ENCODE results near the gene UFD1. TPM values are rescaled to one million over a fixed set of nuclear protein-coding genes. Genes with fewer than 3 reads are reported as not detected.

Gene UFD1
- total and polyA plus RNA-seq, 4 experiments from 2014 or later, result 42.0 to 126 (median 65.0) TPM

DNA sequence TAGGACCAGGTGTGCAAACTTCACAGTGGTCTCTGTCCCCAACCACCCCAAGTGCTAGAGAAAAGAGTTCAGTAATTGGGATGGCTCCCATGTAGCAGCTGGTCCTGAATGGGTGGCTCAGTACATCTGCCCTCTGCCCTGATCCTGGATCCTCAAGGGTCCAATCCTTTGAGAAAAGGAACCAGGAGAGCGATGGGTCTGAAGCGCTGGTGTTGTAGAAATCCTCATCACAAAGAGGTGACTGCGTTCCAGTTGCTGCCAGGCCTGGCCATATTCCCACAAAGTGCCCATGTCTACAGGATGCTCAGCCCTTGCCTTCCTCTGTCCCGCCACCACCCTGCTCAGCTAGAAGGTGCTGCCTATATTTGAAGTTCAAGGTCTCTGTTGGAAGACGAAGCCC, 25.3 kb downstream of the UFD1 start:
- no peaks in the 10 kb centered on the region for H3K9me3 Mint-ChIP-seq
- peaks cover 60% of the 10 kb centered on the region for H3K36me3 ChIP-seq (ENCODE audit: insufficient read depth, low read length)
- intact Hi-C loops (cut with micrococcal nuclease), result no loop called here
- H3K4me3 Mint-ChIP-seq, result no peak overlapping the region
- no peak overlapping the region for H3K4me3 ChIP-seq (ENCODE audit: low read length in 2 of 2)
- ChIA-PET POLR2A (ENCODE audit: partially characterized antibody) (interaction anchor here (3.5 kb wide), 1 partner anchor 22 kb away, joined by 16 read pairs; the partner anchor contains the start of genes HIRA and MRPL40), CTCF (ENCODE audit: partially characterized antibody) (interaction anchor here (1.2 to 1.3 kb wide), 2 partner anchors 13 to 176 kb away, joined by 3 to 4 read pairs; no protein-coding TSS in a partner anchor)
- peaks cover 0 to 10% (median 4%) of the 10 kb centered on the region in 4 donors for H3K4me1 Mint-ChIP-seq
- peaks cover 2% of the 10 kb centered on the region for H3K4me1 ChIP-seq (ENCODE audit: insufficient read depth, low read length)
- no peak overlapping the region for H3K27ac ChIP-seq (ENCODE audit: low read depth, low read length)
- no peaks in the 10 kb centered on the region for H3K9me3 ChIP-seq (ENCODE audit: control insufficient read depth in 1 of 2, low read length in 2 of 2)
- peaks cover 24 to 70% of the 10 kb centered on the region in 2 donors for H3K36me3 Mint-ChIP-seq
- no peak for DNase-seq
- H3K27me3 ChIP-seq (ENCODE audit: insufficient read depth, low read length), result no peaks in the 10 kb centered on the region
- no peaks in the 10 kb centered on the region for H3K27me3 Mint-ChIP-seq
- peak overlapping the region in 2 of 7 donors; percentile 14 to 70 for H3K27ac Mint-ChIP-seq

DNA sequence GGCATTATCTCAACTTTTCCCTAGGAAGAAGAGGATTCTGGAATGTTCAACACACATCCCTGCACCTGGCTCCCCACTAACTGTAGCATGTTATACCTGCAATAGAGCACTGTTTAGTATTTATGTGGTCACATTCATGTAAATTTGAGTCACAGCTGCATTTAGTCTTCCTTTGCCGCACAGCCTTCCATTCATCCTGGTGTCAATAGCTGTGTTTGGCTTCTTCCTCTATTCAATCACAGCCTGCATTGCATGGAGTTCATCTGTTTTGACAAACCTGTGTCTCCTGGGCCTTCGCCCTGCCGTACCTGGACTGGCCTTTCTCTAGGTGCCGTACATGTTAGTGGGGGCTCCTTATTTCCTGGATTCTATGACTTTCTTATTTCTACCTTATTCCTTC, 27.4 kb downstream of the UFD1 start:
- peaks cover 13% of the 10 kb centered on the region for H3K4me1 ChIP-seq (ENCODE audit: insufficient read depth, low read length)
- H3K27me3 ChIP-seq (ENCODE audit: insufficient read depth, low read length), result no peaks in the 10 kb centered on the region
- no peak overlapping the region for H3K27ac ChIP-seq (ENCODE audit: low read depth, low read length)
- peaks cover 10 to 26% (median 19%) of the 10 kb centered on the region in 4 donors for H3K4me1 Mint-ChIP-seq
- CTCF ChIA-PET (ENCODE audit: partially characterized antibody), result no interaction called here
- no peaks in the 10 kb centered on the region for H3K27me3 Mint-ChIP-seq
- intact Hi-C loops (cut with micrococcal nuclease), result no loop called here
- H3K9me3 ChIP-seq (ENCODE audit: control insufficient read depth in 1 of 2, low read length in 2 of 2), result no peaks in the 10 kb centered on the region
- H3K4me3 Mint-ChIP-seq, result no peak overlapping the region
- DNase-seq, result no peak
- H3K36me3 Mint-ChIP-seq, result peaks cover 13 to 59% of the 10 kb centered on the region in 2 donors
- H3K9me3 Mint-ChIP-seq, result no peaks in the 10 kb centered on the region
- POLR2A ChIA-PET (ENCODE audit: partially characterized antibody), result interaction anchor here (3.5 kb wide), 1 partner anchor 20 kb away, joined by 16 read pairs; the partner anchor contains the start of genes HIRA and MRPL40
- peaks cover 47% of the 10 kb centered on the region for H3K36me3 ChIP-seq (ENCODE audit: insufficient read depth, low read length)
- peak overlapping the region in 3 of 7 donors; percentile 36 to 71 (median 61) for H3K27ac Mint-ChIP-seq
- H3K4me3 ChIP-seq (ENCODE audit: low read length in 2 of 2), result no peak overlapping the region

DNA sequence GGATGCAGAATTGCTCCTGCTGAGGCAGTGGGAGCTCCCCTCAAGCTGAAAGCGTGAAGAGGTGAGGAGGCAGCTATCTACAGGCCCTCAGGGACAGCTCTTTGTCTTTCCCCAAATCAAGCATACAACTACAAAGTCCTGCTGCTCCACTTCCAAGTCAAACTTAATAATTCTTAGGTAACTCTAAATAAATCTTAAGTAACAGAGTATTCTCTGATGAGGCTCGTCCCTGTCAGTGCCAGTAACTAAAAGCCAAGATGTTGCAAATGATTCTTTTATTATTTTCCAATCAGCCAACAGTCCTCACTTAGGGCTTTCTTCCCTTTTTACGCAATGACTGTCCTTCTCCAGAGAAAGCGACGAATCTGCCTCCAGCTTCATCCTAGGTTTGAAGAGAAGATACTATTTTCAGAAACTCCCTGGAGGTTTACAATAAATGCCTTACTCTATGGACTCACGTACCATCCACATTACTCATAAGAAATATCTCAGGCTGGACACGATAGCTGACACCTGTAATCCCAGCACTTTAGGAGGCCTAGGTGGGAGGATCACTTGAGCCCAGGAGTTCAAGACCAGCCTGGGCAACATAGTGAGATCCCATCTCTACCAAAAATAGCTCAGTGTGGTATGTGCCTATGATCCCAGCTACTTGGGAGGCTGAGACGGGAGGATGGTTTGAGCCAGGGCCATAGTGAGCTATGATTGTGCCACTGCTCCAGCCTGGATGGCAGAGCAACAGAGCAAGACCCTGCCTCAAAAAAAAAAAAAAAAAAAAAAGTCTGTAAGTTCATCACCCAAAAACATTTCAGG, 28.4 kb downstream of the UFD1 start:
- POLR2A ChIA-PET (ENCODE audit: partially characterized antibody), result interaction anchor here (3.5 kb wide), 1 partner anchor 19 kb away, joined by 16 read pairs; the partner anchor contains the start of genes HIRA and MRPL40
- H3K4me3 Mint-ChIP-seq, result no peak overlapping the region
- no peaks in the 10 kb centered on the region for H3K27me3 Mint-ChIP-seq
- Histone ChIP-seq H3K9me3 (ENCODE audit: control insufficient read depth in 1 of 2, low read length in 2 of 2) (no peaks in the 10 kb centered on the region), H3K4me1 (ENCODE audit: insufficient read depth, low read length) (peaks cover 22% of the 10 kb centered on the region), H3K27me3 (ENCODE audit: insufficient read depth, low read length) (no peaks in the 10 kb centered on the region), H3K4me3 (ENCODE audit: low read length in 2 of 2) (no peak overlapping the region), H3K36me3 (ENCODE audit: insufficient read depth, low read length) (peaks cover 37% of the 10 kb centered on the region), H3K27ac (ENCODE audit: low read depth, low read length) (no peak overlapping the region)
- no peaks in the 10 kb centered on the region for H3K9me3 Mint-ChIP-seq
- CTCF ChIA-PET (ENCODE audit: partially characterized antibody), result no interaction called here
- intact Hi-C loops (cut with micrococcal nuclease), result no loop called here
- no peak for DNase-seq
- H3K36me3 Mint-ChIP-seq, result peaks cover 13 to 57% of the 10 kb centered on the region in 2 donors
- peaks cover 15 to 34% (median 25%) of the 10 kb centered on the region in 4 donors for H3K4me1 Mint-ChIP-seq
- H3K27ac Mint-ChIP-seq, result peak overlapping the region in 3 of 7 donors; percentile 56 to 85 (median 71)

DNA sequence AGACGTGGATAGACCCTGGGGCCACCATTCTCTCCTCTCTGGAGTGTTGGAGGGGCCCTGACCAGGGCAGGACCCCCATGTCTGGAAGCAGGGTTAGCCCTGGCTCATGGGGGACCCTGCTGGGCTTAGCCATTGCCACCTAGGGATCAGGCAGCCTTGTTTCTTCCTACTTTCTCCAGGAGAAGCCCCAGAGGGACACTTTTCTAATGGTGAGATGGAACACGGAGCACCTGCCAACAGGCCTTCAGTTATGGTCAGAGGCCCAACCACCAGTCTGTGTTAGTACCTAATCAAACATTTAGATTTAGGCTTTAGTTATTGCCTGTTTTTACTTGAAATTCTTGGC, 29.6 kb downstream of the UFD1 start:
- no peak for DNase-seq
- CTCF ChIA-PET (ENCODE audit: partially characterized antibody), result no interaction called here
- no peak overlapping the region for H3K27ac ChIP-seq (ENCODE audit: low read depth, low read length)
- POLR2A ChIA-PET (ENCODE audit: partially characterized antibody), result no interaction called here
- H3K36me3 Mint-ChIP-seq, result peaks cover 10 to 57% of the 10 kb centered on the region in 2 donors
- peaks cover 29% of the 10 kb centered on the region for H3K36me3 ChIP-seq (ENCODE audit: insufficient read depth, low read length)
- H3K9me3 ChIP-seq (ENCODE audit: control insufficient read depth in 1 of 2, low read length in 2 of 2), result no peaks in the 10 kb centered on the region
- H3K4me1 ChIP-seq (ENCODE audit: insufficient read depth, low read length), result peaks cover 34% of the 10 kb centered on the region
- no peaks in the 10 kb centered on the region for H3K27me3 Mint-ChIP-seq
- no peaks in the 10 kb centered on the region for H3K27me3 ChIP-seq (ENCODE audit: insufficient read depth, low read length)
- no peaks in the 10 kb centered on the region for H3K9me3 Mint-ChIP-seq
- peaks cover 23 to 46% (median 34%) of the 10 kb centered on the region in 4 donors for H3K4me1 Mint-ChIP-seq
- H3K4me3 ChIP-seq (ENCODE audit: low read length in 2 of 2), result no peak overlapping the region
- intact Hi-C loops (cut with micrococcal nuclease), result no loop called here
- H3K4me3 Mint-ChIP-seq, result peak overlapping the region in 2 of 8 donors; percentile 38
- peak overlapping the region in 6 of 7 donors; percentile 22 to 79 (median 42) for H3K27ac Mint-ChIP-seq

DNA sequence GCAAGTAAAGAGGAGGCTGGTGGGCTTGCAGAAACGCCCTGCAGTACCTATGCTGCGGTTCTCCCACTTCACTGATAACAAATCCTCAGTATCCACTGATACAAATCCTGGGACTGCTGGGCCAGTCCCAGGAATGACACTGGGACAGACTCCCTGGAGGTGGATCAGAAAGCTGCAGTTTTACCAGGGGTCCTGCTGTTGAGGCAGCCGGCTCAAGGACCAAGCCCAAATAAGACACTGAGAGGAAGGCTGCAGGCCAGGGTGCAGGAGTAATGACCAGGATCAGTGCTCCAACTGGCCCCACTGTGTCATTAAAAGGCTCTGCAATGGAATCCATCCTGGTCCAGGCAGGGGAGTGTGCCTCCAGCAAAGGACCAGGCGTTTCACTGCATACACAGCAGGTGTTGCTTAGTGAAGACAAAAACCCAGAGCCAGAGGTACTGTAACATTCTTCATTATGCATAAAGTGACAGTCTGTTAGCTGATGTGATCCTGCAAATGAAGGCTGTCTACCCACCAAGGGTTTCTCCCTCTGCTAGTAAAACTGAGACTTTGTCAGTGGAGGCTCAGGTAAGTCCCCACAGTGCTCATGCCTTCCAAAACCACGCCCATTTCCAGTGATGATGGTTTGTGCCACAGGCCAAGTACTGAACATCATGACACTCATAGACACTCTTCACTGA, 30.1 kb downstream of the UFD1 start:
- Histone ChIP-seq H3K27me3 (ENCODE audit: insufficient read depth, low read length) (no peaks in the 10 kb centered on the region), H3K9me3 (ENCODE audit: control insufficient read depth in 1 of 2, low read length in 2 of 2) (no peaks in the 10 kb centered on the region), H3K27ac (ENCODE audit: low read depth, low read length) (no peak overlapping the region), H3K4me3 (ENCODE audit: low read length in 2 of 2) (no peak overlapping the region), H3K4me1 (ENCODE audit: insufficient read depth, low read length) (peaks cover 37% of the 10 kb centered on the region), H3K36me3 (ENCODE audit: insufficient read depth, low read length) (peaks cover 29% of the 10 kb centered on the region)
- POLR2A ChIA-PET (ENCODE audit: partially characterized antibody), result interaction anchor here (2.1 to 6.4 kb wide), 3 partner anchors 16 to 29 kb away, joined by 6 to 112 read pairs (median 33); partner anchors contain the start of genes CDC45, HIRA, MRPL40 and UFD1
- peaks cover 5 to 55% of the 10 kb centered on the region in 2 donors for H3K36me3 Mint-ChIP-seq
- no peak for DNase-seq
- CTCF ChIA-PET (ENCODE audit: partially characterized antibody), result no interaction called here
- intact Hi-C loops (cut with micrococcal nuclease), result no loop called here
- H3K9me3 Mint-ChIP-seq, result no peaks in the 10 kb centered on the region
- H3K4me1 Mint-ChIP-seq, result peaks cover 25 to 49% (median 38%) of the 10 kb centered on the region in 4 donors
- no peaks in the 10 kb centered on the region for H3K27me3 Mint-ChIP-seq
- peak overlapping the region; percentile 38 to 98 (median 92) for H3K4me3 Mint-ChIP-seq
- peak overlapping the region in 6 of 7 donors; percentile 56 to 99 (median 76) for H3K27ac Mint-ChIP-seq

DNA sequence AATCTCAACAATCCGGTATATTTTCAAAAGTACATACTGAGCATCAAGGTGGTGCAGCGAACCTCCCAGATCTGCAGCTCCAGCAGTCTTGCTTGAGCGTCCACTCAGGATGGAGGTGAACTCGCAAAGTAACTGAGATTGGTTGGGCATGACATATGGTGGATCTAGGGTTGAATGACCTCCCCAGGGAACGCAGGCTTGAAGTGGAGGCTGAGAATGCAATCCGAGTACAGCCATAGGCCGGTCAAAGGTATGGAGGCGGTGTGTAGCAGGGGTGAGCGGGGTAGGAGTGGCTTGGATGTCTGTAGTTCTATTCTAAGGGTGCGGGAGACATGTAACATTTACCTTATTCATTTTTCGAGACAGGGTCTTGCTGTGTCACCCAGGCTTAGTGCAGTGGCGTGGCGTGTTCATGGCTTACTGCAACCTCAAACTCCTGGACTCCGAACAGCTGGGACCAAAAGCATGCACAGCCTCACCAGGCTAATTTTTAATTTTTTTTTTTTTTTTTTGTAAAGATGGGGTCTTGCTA, 30.9 kb downstream of the UFD1 start:
- H3K27me3 Mint-ChIP-seq, result no peaks in the 10 kb centered on the region
- peak overlapping the region; percentile 63 to 65 for H3K4me3 ChIP-seq (ENCODE audit: low read length in 2 of 2)
- peaks cover 7 to 53% of the 10 kb centered on the region in 2 donors for H3K36me3 Mint-ChIP-seq
- H3K36me3 ChIP-seq (ENCODE audit: insufficient read depth, low read length), result peaks cover 24% of the 10 kb centered on the region
- H3K27me3 ChIP-seq (ENCODE audit: insufficient read depth, low read length), result no peaks in the 10 kb centered on the region
- peak in 1 of 5 donors; percentile 47 for DNase-seq
- ChIA-PET CTCF (ENCODE audit: partially characterized antibody) (interaction anchor here (0.7 kb wide), 1 partner anchor 182 kb away, joined by 3 read pairs; no protein-coding TSS in a partner anchor), POLR2A (ENCODE audit: partially characterized antibody) (interaction anchor here (1.1 to 6.4 kb wide), 10 partner anchors 9 to 156 kb away, joined by 3 to 112 read pairs (median 6); partner anchors contain the start of genes CDC45, CLTCL1, HIRA and MRPL40)
- peak overlapping the region; percentile 91 for H3K27ac ChIP-seq (ENCODE audit: low read depth, low read length)
- H3K4me1 Mint-ChIP-seq, result peaks cover 29 to 55% (median 42%) of the 10 kb centered on the region in 4 donors
- H3K4me1 ChIP-seq (ENCODE audit: insufficient read depth, low read length), result peaks cover 37% of the 10 kb centered on the region
- H3K9me3 Mint-ChIP-seq, result no peaks in the 10 kb centered on the region
- H3K9me3 ChIP-seq (ENCODE audit: control insufficient read depth in 1 of 2, low read length in 2 of 2), result no peaks in the 10 kb centered on the region
- peak overlapping the region; percentile 91 to 98 (median 95) for H3K4me3 Mint-ChIP-seq
- peak overlapping the region; percentile 79 to 99 (median 99) for H3K27ac Mint-ChIP-seq
- intact Hi-C loops (cut with micrococcal nuclease), result no loop called here

Measured in CD4-positive, alpha-beta memory T cell (primary cell).